GM12878 (cell line): Measurements from ENCODE around the gene CHMP6. TPM values are rescaled to one million over a fixed set of nuclear protein-coding genes. Genes with fewer than 3 reads are reported as not detected.

ENCODE experiments used
- ATF7 ChIP-seq: fragments of 450-650 bp; IDR thresholded peaks from 2 replicates; pipeline ENCODE4 v1.6.1; 2016; ENCODE audit warnings: low read depth, mild to moderate bottlenecking
- BCL3 ChIP-seq: IDR thresholded peaks from 2 replicates; pipeline ENCODE4 v1.6.1; 2011; ENCODE audit warnings: borderline replicate concordance, low read depth, mild to moderate bottlenecking, moderate library complexity, low read length; ENCODE audit not compliant: insufficient read depth, poor library complexity, severe bottlenecking
- CBFB ChIP-seq: IDR thresholded peaks from 2 replicates; pipeline ENCODE4 v1.6.1; 2016; ENCODE audit warnings: antibody characterized with exemption, low read depth
- CBX3 ChIP-seq: fragments of 200-600 bp; sonication (generic); IDR thresholded peaks from 2 replicates; pipeline ENCODE4 v1.6.1; 2016; ENCODE audit warnings: low read depth, borderline replicate concordance
- DPF2 ChIP-seq: fragments of 450-650 bp; IDR thresholded peaks from 2 replicates; pipeline ENCODE4 v1.6.1; 2017; ENCODE audit warnings: mild to moderate bottlenecking
- FOXM1 ChIP-seq: IDR thresholded peaks from 2 replicates; pipeline ENCODE4 v1.6.1; 2012; ENCODE audit warnings: low read depth, mild to moderate bottlenecking, inconsistent platforms, low read length, moderate library complexity
- HCFC1 ChIP-seq: fragments of 150-350 bp; IDR thresholded peaks from 2 replicates; pipeline ENCODE4 v1.6.1; 2014; ENCODE audit warnings: low read length
- IKZF1 ChIP-seq: fragments of 450-650 bp; conservative IDR thresholded peaks from 2 replicates; pipeline ENCODE4 v1.6.1; 2017; ENCODE audit warnings: antibody characterized with exemption, mild to moderate bottlenecking
- IKZF2 ChIP-seq, 2 experiments: fragments of 450-650 bp; IDR thresholded peaks; 2 replicates each; pipeline ENCODE4 v1.6.1; 2017; ENCODE audit warnings: mild to moderate bottlenecking in 2 of 2, moderate library complexity in 2 of 2
- IRF4 ChIP-seq: IDR thresholded peaks from 2 replicates; pipeline ENCODE4 v1.6.1; 2011; ENCODE audit warnings: low read depth, low read length
- JUNB ChIP-seq: IDR thresholded peaks from 2 replicates; pipeline ENCODE4 v1.6.1; 2016; ENCODE audit warnings: antibody characterized with exemption, mild to moderate bottlenecking
- LARP7 ChIP-seq: fragments of 450-650 bp; IDR thresholded peaks from 2 replicates; pipeline ENCODE4 v1.6.1; 2017; ENCODE audit warnings: mild to moderate bottlenecking
- MEF2A ChIP-seq: IDR thresholded peaks from 2 replicates; pipeline ENCODE4 v1.6.1; 2011; ENCODE audit warnings: low read depth, mild to moderate bottlenecking, low read length, moderate library complexity; ENCODE audit not compliant: insufficient read depth
- MTA2 ChIP-seq: fragments of 450-650 bp; IDR thresholded peaks from 2 replicates; pipeline ENCODE4 v1.6.1; 2016; ENCODE audit warnings: low read depth, mild to moderate bottlenecking, moderate library complexity
- NR2F1 ChIP-seq: fragments of 450-650 bp; conservative IDR thresholded peaks from 2 replicates; pipeline ENCODE4 v1.6.1; 2017; ENCODE audit warnings: mild to moderate bottlenecking
- PAX8 ChIP-seq: fragments of 450-650 bp; IDR thresholded peaks from 2 replicates; pipeline ENCODE4 v1.6.1; 2017; ENCODE audit warnings: mild to moderate bottlenecking, moderate library complexity
- RUNX3 ChIP-seq: IDR thresholded peaks from 2 replicates; pipeline ENCODE4 v1.6.1; 2012; ENCODE audit warnings: low read length, inconsistent platforms
- SMAD5 ChIP-seq: IDR thresholded peaks from 2 replicates; pipeline ENCODE4 v1.6.1; 2016; ENCODE audit warnings: antibody characterized with exemption, low read depth
- SPI1 ChIP-seq: IDR thresholded peaks from 2 replicates; pipeline ENCODE4 v1.6.1; 2011; ENCODE audit warnings: low read depth, mild to moderate bottlenecking, low read length, moderate library complexity, borderline replicate concordance; ENCODE audit not compliant: insufficient read depth
- SREBF1 ChIP-seq: IDR thresholded peaks from 2 replicates; pipeline ENCODE4 v1.6.1; 2012; ENCODE audit warnings: mild to moderate bottlenecking, low read length
- SRF ChIP-seq, 2 experiments: IDR thresholded peaks; 2 replicates each; pipeline ENCODE4 v1.6.1; 2011; ENCODE audit warnings: low read depth in 2 of 2, low read length in 2 of 2, mild to moderate bottlenecking in 1 of 2, moderate library complexity in 1 of 2
- TARDBP ChIP-seq: IDR thresholded peaks from 2 replicates; pipeline ENCODE4 v1.6.1; 2016; ENCODE audit warnings: borderline replicate concordance
- TBL1XR1 ChIP-seq: IDR thresholded peaks from 2 replicates; pipeline ENCODE4 v1.6.1; 2012; ENCODE audit warnings: low read depth, low read length, improper control_type of control experiment
- TCF7 ChIP-seq: IDR thresholded peaks from 2 replicates; pipeline ENCODE4 v1.6.1; 2014; ENCODE audit warnings: antibody characterized with exemption, borderline replicate concordance
- ZNF217 ChIP-seq: fragments of 450-650 bp; IDR thresholded peaks from 2 replicates; pipeline ENCODE4 v1.6.1; 2017; ENCODE audit warnings: antibody characterized with exemption, mild to moderate bottlenecking
- ZSCAN29 ChIP-seq: fragments of 450-650 bp; IDR thresholded peaks from 2 replicates; pipeline ENCODE4 v1.6.1; 2017; ENCODE audit warnings: mild to moderate bottlenecking, moderate library complexity
- polyA plus RNA-seq, 11 experiments: library from polyadenylated mRNA; depleted of rRNA in 4 of 11; unstranded in 6 of 11; stranded (reverse) in 5 of 11; fragments of >200 nt; fragmentation: Nextera tagmentation in 4 of 11; fragmentation: Illumina TruSeq in 1 of 11; extraction: Ambion mirVana in 4 of 11; extraction: Trizol in 1 of 11; gene quantifications; 1 replicate in 1 of 11; 2 replicates in 10 of 11; pipeline versions ENCODE4 v1.2.1 to v1.2.3, GENCODE V29; 2011 to 2016; ENCODE audit warnings: inconsistent platforms in 2 of 11, missing spikeins in 2 of 11, low read depth in 1 of 11
- total RNA-seq, 4 experiments: library from RNA; depleted of rRNA in 3 of 4; stranded (reverse); fragments of >200 nt in 3 of 4; fragmentation: Illumina TruSeq in 1 of 4; extraction: Trizol in 1 of 4; gene quantifications; 2 replicates each; pipeline versions ENCODE4 v1.2.1 to v1.2.3, GENCODE V29; 2013 to 2021
- TF ChIP-seq, protein P1 (sequence below): fragments of 150-350 bp; IDR thresholded peaks from 2 replicates; pipeline ENCODE4 v1.6.1; 2016; ENCODE audit warnings: low read depth, low read length
- TF ChIP-seq, protein P2 (sequence below): fragments of 450-650 bp; IDR thresholded peaks from 2 replicates; pipeline ENCODE4 v1.6.1; 2017; ENCODE audit warnings: low read depth, mild to moderate bottlenecking, moderate library complexity

CHMP6 gene
- total and polyA plus RNA-seq, 10 of the 15 experiments (the other 5 are each of a cell fraction or from before 2014, with no cell fraction given): 0.21 to 37.9 (median 14.7) TPM

- TF ChIP-seq, protein P1, sequence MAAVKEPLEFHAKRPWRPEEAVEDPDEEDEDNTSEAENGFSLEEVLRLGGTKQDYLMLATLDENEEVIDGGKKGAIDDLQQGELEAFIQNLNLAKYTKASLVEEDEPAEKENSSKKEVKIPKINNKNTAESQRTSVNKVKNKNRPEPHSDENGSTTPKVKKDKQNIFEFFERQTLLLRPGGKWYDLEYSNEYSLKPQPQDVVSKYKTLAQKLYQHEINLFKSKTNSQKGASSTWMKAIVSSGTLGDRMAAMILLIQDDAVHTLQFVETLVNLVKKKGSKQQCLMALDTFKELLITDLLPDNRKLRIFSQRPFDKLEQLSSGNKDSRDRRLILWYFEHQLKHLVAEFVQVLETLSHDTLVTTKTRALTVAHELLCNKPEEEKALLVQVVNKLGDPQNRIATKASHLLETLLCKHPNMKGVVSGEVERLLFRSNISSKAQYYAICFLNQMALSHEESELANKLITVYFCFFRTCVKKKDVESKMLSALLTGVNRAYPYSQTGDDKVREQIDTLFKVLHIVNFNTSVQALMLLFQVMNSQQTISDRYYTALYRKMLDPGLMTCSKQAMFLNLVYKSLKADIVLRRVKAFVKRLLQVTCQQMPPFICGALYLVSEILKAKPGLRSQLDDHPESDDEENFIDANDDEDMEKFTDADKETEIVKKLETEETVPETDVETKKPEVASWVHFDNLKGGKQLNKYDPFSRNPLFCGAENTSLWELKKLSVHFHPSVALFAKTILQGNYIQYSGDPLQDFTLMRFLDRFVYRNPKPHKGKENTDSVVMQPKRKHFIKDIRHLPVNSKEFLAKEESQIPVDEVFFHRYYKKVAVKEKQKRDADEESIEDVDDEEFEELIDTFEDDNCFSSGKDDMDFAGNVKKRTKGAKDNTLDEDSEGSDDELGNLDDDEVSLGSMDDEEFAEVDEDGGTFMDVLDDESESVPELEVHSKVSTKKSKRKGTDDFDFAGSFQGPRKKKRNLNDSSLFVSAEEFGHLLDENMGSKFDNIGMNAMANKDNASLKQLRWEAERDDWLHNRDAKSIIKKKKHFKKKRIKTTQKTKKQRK: no peak
- TF ChIP-seq JUNB: no peak
- no peak for TF ChIP-seq SRF (IDR thresholded peaks at IDR 0.05; ENCODE audit: low read depth in 2 of 2, low read length in 2 of 2)
- 0 out of 2 replicates have a peak, but pooled peaks have one; percentile 15 for TF ChIP-seq ATF7
- TF ChIP-seq DPF2: no peak
- TF ChIP-seq TBL1XR1: no peak; the same call in 1 of the 2 replicates
- peak; percentile 62; the same call in 1 of the 2 replicates for TF ChIP-seq NR2F1
- TF ChIP-seq MTA2: peak; percentile 46
- TF ChIP-seq TCF7: no peak
- TF ChIP-seq, protein P2, sequence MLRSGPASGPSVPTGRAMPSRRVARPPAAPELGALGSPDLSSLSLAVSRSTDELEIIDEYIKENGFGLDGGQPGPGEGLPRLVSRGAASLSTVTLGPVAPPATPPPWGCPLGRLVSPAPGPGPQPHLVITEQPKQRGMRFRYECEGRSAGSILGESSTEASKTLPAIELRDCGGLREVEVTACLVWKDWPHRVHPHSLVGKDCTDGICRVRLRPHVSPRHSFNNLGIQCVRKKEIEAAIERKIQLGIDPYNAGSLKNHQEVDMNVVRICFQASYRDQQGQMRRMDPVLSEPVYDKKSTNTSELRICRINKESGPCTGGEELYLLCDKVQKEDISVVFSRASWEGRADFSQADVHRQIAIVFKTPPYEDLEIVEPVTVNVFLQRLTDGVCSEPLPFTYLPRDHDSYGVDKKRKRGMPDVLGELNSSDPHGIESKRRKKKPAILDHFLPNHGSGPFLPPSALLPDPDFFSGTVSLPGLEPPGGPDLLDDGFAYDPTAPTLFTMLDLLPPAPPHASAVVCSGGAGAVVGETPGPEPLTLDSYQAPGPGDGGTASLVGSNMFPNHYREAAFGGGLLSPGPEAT: 0 out of 2 replicates have a peak, but pooled peaks have one; percentile 18
- no peak for TF ChIP-seq LARP7
- no peak for TF ChIP-seq BCL3
- peak; percentile 62 to 67; a peak in 3 of 4 replicates for TF ChIP-seq IKZF2 (IDR thresholded peaks at IDR 0.05)
- peak; percentile 74 for TF ChIP-seq RUNX3
- TF ChIP-seq ZSCAN29: 0 out of 2 replicates have a peak, but pooled peaks have one; percentile 57
- TF ChIP-seq PAX8: no peak
- TF ChIP-seq CBX3: no peak
- no peak for TF ChIP-seq TARDBP
- no peak for TF ChIP-seq IRF4
- no peak for TF ChIP-seq MEF2A
- 0 out of 2 replicates have a peak, but pooled peaks have one; percentile 25 for TF ChIP-seq CBFB
- no peak for TF ChIP-seq SMAD5
- TF ChIP-seq ZNF217: no peak
- peak; percentile 9; the same call in 1 of the 2 replicates for TF ChIP-seq IKZF1
- TF ChIP-seq FOXM1: no peak
- no peak for TF ChIP-seq HCFC1
- TF ChIP-seq SREBF1: no peak
- TF ChIP-seq SPI1: peak; percentile 69; the same call in 1 of the 2 replicates
These were observed 57.8 kb downstream of the CHMP6 start (continued) for GRCh38 chr17:81049372-81049911.
